Stimulated activated effector memory CD8-positive, alpha-beta T cell treated with anti-CD3 and anti-CD28 coated beads, Interleukin-12 subunit alpha, Interleukin-12 subunit beta, amount 100 ng/mL, for 72 hours (primary cell): Measurements from ENCODE around the gene HOXD11.

Experiments
- ATAC-seq: fragments of 150-1000 bp; cut with Tn5 transposase; 2 replicates; pipeline ENCODE4 v1.10.0; 2021
- DNase-seq, 2 donors: peaks; one replicate each; pipeline ENCODE4 v3.0.0; 2021 to 2022; ENCODE audit warnings: low spot score in 2 of 2
- H3K27ac Mint-ChIP-seq: one replicate; pipeline ENCODE4 v1.8.0; 2022; ENCODE audit warnings: mild to moderate bottlenecking, mixed read lengths
- H3K36me3 Mint-ChIP-seq: one replicate; pipeline ENCODE4 v1.8.0; 2022; ENCODE audit warnings: mild to moderate bottlenecking, mixed read lengths
- H3K4me1 Mint-ChIP-seq: one replicate; pipeline ENCODE4 v1.8.0; 2022; ENCODE audit warnings: mixed read lengths
- H3K4me3 Mint-ChIP-seq: one replicate; pipeline ENCODE4 v1.8.0; 2022; ENCODE audit warnings: mild to moderate bottlenecking, mixed read lengths
- H3K9me3 Mint-ChIP-seq: one replicate; pipeline ENCODE4 v1.8.0; 2022; ENCODE audit warnings: mixed read lengths

HOXD11 gene

DNA sequence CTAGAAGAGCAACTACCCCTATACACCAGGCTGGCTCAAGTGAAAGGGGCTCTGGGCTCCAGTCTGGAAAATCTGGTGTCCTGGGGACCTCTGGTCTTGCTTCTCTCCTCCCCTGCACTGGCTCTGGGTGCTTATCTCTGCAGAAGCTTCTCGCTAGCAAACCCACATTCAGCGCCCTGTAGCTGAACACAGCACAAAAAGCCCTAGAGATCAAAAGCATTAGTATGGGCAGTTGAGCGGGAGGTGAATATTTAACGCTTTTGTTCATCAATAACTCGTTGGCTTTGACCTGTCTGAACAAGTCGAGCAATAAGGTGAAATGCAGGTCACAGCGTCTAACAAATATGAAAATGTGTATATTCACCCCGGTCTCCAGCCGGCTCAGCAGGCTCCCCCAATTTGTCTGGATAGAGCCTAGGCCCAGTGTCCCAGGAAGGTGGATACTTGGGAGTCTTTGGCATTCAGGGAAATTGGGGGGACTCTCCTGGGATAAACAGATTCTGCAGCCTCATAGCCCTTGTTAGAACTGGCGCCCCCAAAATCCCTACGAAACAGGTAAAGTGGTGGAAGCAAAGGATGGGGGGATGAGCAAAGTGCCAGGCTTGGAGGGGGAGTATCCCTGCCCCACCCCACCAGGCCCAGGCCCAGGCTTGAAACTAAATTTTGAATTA lies 41.8 kb downstream of the HOXD11 start:
- H3K36me3 Mint-ChIP-seq: no peaks in the 10 kb centered on the region
- H3K4me1 Mint-ChIP-seq: peaks cover 5% of the 10 kb centered on the region
- no peak overlapping the region for H3K4me3 Mint-ChIP-seq

DNA sequence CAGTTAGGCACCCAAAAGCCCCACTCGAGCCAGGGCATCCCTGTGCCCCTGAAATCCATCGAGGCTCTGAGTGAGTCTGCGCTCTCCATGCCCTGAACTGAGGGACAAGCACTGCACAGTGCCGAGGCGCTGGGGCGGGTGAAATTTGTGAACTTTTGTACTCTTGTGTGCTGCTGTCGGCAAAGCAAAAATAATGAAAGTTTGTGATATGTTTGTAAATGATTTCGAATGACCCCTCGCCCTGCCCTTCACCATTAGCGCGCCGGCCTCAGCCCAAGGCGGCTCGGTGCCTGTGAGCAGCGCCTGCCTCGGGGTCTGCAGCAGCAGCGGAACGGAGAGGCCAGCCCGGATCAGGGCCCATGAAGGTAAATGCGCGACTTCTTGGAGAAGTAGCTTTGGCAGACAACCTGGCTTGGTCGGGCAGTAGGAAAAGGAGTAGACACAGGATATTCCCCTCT lies 42.4 kb downstream of the HOXD11 start:
- DNase-seq: no peak
- no peak for ATAC-seq
- H3K4me3 Mint-ChIP-seq: no peak overlapping the region
- no peaks in the 10 kb centered on the region for H3K9me3 Mint-ChIP-seq
- no peak overlapping the region for H3K27ac Mint-ChIP-seq
- H3K36me3 Mint-ChIP-seq: no peaks in the 10 kb centered on the region
- peaks cover 5% of the 10 kb centered on the region for H3K4me1 Mint-ChIP-seq

More for the DNA sequence above, 41.8 kb downstream of the HOXD11 start:
- no peak for ATAC-seq
- no peak for DNase-seq
- Mint-ChIP-seq H3K27ac (no peak overlapping the region), H3K9me3 (no peaks in the 10 kb centered on the region)

DNA sequence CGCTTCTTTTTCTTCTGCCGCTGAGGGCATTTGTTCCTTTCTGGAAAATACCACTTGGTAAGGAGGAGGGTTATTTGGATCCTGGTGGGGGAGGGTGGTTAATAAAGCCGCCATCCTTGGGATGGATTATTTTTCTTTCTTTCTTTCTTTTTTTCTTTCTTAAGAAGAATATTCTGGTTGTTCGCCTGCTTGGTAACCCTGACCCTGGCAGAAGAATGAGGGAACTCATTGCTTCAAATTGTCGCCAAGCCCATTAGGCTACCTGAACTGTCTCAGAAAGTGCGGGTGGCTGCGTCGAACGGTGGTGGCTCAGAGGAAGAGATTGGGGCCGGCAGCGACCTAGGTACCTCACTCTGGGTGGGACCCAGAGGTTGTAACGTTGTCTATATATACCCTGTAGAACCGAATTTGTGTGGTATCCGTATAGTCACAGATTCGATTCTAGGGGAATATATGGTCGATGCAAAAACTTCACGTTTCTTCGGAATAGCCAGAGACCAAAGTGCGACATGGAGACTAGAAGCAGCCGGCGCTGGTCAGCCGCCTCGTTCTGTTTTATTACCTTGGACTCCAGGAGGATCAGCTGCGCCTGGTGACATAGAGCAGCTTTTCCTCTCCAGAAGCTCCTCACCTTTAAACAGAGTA lies 43.0 kb downstream of the HOXD11 start:
- H3K36me3 Mint-ChIP-seq: no peaks in the 10 kb centered on the region
- H3K27ac Mint-ChIP-seq: no peak overlapping the region
- no peak for ATAC-seq
- H3K4me1 Mint-ChIP-seq: peaks cover 5% of the 10 kb centered on the region
- DNase-seq: no peak
- no peaks in the 10 kb centered on the region for H3K9me3 Mint-ChIP-seq
- no peak overlapping the region for H3K4me3 Mint-ChIP-seq

DNA sequence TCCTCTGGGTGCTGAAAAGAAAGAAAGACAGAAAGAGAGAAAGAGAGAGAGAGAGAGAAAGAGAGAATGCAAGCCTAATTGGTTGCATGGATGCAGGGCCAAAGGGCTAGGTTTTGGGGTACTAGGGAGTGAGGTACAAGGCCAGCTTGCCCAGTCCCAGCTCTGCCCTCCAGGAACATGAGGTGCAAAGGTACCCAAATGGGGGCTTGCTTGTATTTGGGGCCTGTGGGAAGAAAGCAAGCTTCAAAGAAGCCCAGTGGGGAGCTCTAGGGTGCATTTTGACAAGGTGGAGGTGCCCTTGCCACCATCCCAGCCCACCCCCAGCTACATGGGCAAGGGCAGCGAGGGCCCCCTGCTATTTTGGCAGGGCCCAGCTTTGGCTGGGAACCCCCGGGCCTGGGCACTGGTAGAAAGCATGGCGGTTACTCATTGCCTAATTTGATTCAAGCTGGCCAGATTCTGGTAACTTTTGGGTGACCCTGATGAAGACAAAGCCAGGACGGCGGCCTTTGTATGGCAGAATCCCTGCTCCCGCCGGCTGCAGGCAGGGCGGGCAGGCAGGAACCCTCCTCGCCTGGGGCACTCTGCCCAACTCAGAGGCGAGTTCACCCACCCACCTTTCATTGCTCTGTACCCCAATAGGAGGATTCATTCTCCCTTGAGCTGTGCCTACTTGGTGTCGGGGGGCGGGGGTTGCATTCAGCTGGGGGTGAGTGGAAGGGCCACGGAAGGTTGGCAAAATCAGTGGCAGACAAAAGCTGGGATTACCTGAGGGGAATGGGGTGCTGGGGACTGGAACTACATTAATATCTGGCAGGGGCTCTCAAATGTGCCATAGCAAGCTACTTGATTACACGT lies 43.7 kb downstream of the HOXD11 start:
- H3K4me3 Mint-ChIP-seq: no peak overlapping the region
- no peak for ATAC-seq
- H3K4me1 Mint-ChIP-seq: peaks cover 5% of the 10 kb centered on the region
- no peak for DNase-seq
- H3K36me3 Mint-ChIP-seq: no peaks in the 10 kb centered on the region
- no peaks in the 10 kb centered on the region for H3K9me3 Mint-ChIP-seq
- H3K27ac Mint-ChIP-seq: no peak overlapping the region

DNA sequence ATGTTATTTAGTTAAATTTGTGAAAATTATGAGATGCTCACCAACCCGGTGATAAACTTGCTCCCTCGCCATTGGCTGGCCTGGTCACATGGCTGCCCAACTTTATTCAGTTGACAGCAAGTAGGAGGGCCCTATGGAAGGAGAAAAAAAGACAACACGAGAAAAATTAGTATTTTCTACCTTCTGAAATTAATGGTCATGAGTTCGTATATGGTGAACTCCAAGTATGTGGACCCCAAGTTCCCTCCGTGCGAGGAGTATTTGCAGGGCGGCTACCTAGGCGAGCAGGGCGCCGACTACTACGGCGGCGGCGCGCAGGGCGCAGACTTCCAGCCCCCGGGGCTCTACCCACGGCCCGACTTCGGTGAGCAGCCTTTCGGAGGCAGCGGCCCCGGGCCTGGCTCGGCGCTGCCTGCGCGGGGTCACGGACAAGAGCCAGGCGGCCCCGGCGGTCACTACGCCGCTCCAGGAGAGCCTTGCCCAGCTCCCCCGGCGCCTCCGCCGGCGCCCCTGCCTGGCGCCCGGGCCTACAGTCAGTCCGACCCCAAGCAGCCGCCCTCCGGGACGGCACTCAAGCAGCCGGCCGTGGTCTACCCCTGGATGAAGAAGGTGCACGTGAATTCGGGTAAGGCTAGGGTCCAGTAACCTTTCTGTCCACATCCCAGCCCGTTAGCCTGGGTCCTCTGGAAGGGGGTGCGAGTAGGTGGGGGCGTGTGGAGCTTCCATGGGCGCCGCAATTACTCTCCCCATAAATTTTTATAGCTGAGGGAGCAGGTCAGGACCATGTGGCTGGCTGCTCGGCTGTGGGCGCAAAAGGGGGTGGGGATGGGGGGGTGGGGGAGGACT lies 44.6 kb downstream of the HOXD11 start, which contains the start of gene HOXD4:
Gene HOXD4 (plus strand): TSS at position 109 of the 846 bp plus-strand sequence. CDS start 84 bp downstream, at position 193.
- DNase-seq (no peak), ATAC-seq (no peak)
- Mint-ChIP-seq H3K36me3 (no peaks in the 10 kb centered on the region), H3K9me3 (no peaks in the 10 kb centered on the region), H3K4me3 (no peak within 1 kb of the TSS), H3K4me1 (peaks cover 5% of the 10 kb centered on the region), H3K27ac (no peak within 1 kb of the TSS)

DNA sequence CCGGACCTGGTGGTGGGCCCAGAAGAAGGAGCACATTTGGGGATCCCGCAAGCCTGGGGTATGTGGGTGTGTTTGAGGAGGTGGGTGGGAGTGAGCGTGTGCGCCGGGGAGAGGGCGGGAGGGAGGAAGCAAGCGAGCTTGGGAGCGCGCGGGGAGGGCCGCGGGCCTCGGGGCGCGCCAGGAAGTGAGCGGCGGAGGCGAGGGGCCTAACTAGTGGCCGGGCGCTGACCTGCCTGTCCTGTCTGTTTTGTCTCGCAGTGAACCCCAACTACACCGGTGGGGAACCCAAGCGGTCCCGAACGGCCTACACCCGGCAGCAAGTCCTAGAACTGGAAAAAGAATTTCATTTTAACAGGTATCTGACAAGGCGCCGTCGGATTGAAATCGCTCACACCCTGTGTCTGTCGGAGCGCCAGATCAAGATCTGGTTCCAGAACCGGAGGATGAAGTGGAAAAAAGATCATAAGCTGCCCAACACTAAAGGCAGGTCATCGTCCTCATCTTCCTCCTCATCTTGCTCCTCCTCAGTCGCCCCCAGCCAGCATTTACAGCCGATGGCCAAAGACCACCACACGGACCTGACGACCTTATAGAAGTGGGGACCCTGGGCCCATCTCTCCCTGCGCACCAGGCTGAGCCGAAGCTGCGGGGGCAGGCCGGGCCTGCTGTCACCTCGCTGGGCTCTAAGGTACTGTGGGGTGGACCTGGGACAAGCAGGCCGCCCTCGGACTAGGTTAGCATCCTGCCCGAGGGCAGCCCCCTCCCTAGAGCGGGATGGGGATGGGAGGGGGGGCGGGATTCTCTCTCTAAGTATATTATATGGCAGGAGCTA lies 45.5 kb downstream of the HOXD11 start:
- Mint-ChIP-seq H3K4me1 (peaks cover 9% of the 10 kb centered on the region), H3K4me3 (no peak overlapping the region), H3K27ac (no peak overlapping the region), H3K36me3 (peaks cover 4% of the 10 kb centered on the region), H3K9me3 (no peaks in the 10 kb centered on the region)
- ATAC-seq (no peak), DNase-seq (no peak)

DNA sequence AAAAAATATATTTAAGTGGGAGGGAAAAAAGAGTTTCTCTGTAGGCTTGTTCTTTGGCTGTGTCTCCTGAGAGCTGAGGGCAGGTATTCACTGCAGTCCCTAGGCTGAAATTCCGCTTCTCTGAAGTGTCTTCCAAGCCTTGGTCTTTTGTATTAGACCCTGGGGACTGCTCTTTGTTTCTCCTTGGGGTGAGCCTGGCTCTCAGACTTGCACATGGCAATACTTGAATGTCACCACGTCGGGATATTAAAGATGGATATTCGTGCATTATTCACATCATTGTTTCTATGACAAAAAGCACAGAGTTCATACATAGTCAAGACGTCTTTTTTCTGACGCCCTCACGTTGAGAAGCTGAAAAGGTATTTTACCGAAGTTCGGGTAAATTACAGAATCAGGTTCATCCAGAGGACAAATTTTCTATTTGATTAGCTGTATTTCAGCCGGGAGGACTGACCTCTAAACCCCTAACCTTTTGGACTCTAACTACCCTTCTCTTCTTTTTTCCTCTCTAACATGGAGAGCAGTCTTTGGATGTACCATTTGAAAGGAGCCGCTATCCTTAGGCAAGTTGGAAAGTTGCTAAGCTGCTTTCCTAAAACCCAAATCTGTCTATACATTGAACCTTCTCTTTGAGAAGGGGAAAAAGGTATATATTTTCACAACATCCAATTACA lies 47.6 kb downstream of the HOXD11 start:
- no peaks in the 10 kb centered on the region for H3K9me3 Mint-ChIP-seq
- DNase-seq: no peak
- no peak overlapping the region for H3K27ac Mint-ChIP-seq
- no peak overlapping the region for H3K4me3 Mint-ChIP-seq
- ATAC-seq: no peak
- peaks cover 6% of the 10 kb centered on the region for H3K36me3 Mint-ChIP-seq
- peaks cover 20% of the 10 kb centered on the region for H3K4me1 Mint-ChIP-seq

DNA sequence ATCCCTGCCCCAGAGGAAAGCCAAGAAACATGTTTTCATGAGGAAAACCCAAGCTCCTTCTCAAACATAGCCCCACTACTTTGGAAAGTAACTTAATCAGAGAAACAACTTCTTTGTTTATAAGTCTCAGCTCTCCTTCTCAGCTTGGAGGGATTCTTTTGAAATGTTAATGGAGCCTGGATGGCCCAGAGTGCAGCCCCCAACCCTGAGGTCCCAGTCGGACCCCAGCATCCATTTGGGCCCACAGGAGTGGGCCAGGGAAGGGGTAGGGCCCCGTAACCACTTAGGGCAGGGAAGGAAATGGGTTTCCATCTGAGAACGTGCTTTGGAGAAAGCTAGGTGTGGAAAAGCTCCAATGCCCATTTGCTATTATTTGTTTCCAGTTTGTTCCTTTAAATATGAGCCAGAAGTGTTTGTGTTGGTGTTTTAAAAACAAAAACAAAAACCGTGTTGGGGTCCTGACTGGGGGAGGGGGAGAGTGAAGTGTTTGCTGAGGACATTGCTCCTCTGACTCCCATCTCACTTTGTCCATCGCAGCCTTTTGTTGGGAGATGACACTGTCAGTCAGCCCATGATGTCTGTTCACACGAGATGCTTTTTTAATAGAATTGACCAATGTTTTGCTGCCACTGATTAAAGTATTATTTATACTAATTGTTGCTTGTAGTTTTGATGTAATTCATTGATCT lies 48.4 kb downstream of the HOXD11 start:
- H3K36me3 Mint-ChIP-seq: peaks cover 6% of the 10 kb centered on the region
- no peak overlapping the region for H3K4me3 Mint-ChIP-seq
- H3K27ac Mint-ChIP-seq: no peak overlapping the region
- DNase-seq (no peak), ATAC-seq (no peak)
- H3K4me1 Mint-ChIP-seq: peaks cover 16% of the 10 kb centered on the region
- H3K9me3 Mint-ChIP-seq: no peaks in the 10 kb centered on the region

DNA sequence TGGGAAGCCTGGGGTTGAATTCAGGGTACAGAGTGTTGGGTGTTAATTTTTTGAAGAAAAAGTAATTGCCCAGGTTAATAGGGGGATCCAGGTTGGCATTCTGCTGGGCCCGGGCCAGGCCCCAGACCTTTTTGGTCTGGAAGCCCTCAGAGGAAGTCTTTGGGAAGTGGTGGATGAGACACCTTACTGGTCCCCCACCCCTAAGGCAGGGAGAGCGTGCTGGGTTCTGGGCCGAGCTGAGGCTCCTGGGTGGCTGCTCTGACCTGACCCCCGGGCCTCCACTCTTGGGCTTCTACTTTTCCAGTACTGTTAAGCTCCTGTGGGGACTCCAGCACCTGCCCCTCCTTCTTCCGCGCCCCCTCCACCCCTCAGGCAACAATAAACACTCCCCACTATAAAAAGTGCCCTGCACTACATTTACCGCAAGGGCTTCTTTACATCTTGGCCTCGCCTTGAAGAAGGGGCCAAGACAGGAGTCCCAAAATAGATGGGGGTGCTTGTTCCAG lies 49.3 kb downstream of the HOXD11 start:
- ATAC-seq (no peak), DNase-seq (no peak)
- Mint-ChIP-seq H3K4me1 (peaks cover 20% of the 10 kb centered on the region), H3K4me3 (no peak overlapping the region), H3K9me3 (no peaks in the 10 kb centered on the region), H3K27ac (no peak overlapping the region), H3K36me3 (peaks cover 6% of the 10 kb centered on the region)

DNA sequence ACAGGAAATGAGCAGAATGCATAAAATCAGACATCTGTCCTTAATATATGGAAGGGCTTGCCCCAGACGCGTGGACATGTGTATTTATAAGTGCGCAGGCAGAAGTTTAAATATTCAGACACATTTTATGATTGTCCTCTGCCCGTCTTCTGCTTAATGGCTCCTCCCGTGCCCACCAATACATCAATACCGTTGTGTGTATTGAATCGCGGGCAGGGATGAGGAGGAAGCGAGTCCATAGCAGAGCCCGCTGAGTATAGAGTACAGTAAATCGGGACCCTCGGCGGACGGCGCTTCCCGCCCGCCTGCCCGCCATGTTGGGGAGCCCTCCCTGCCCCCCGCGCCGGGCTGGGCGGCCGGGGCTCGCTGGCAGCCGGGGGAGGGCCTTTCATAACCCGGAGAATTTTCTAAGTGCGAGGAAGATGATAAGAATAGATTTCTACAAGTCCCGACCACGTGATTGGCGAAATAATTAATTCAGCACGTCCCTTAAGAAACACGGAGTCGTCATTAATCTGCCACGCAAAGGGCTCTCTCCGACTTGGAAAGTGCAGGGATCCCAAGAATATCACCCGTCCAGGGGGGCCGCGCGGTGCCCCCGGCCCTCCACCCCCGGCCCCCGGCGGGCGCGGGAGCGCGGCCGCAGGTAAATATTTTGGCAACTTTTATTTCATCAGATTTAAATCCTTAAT lies 49.9 kb downstream of the HOXD11 start, which contains the start of gene HOXD3:
Gene HOXD3 (plus strand): TSS at position 501 of the 692 bp plus-strand sequence. CDS start 11,808 bp downstream, outside the sequence.
- Mint-ChIP-seq H3K9me3 (no peaks in the 10 kb centered on the region), H3K4me3 (peak within 1 kb of the TSS; percentile 47), H3K27ac (no peak within 1 kb of the TSS), H3K36me3 (peaks cover 6% of the 10 kb centered on the region), H3K4me1 (peaks cover 21% of the 10 kb centered on the region)
- ATAC-seq (no peak), DNase-seq (no peak)

DNA sequence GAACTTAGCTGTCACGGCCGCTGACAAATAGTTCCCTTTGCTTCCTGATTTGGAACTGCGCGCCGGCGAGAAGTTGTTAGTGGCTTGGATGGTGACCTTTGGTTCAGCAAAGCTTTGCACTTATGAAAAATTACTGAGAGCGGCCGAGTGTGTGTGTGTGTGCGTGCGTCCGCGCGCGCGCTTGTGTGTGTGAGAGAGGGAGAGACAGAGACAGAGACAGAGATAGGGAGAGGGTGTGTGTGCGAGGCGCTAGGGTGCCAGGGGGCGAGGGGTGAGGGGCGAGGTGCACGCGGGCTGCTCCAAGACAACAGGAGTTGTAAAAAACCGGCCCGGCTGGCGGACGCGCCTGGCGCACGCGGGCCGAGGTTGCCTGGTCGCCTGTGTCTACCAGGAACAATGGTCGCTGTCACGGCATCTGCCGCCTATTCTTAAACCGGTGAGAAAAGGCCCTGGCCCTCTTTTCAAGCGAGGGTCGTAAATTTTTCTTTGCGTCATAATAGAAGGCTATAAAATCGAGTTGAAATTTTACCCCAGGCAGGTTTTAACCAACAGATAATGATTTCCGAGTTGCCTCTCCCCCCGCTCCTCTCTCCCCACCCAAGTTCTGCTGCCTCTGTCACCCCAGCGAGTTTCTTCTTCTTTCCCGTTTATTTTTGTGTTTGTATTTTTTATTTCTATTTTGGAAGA lies 50.6 kb downstream of the HOXD11 start:
- Mint-ChIP-seq H3K4me1 (peaks cover 21% of the 10 kb centered on the region), H3K9me3 (no peaks in the 10 kb centered on the region), H3K27ac (no peak overlapping the region), H3K4me3 (peak overlapping the region; percentile 47), H3K36me3 (peaks cover 6% of the 10 kb centered on the region)
- DNase-seq (no peak), ATAC-seq (no peak)

DNA sequence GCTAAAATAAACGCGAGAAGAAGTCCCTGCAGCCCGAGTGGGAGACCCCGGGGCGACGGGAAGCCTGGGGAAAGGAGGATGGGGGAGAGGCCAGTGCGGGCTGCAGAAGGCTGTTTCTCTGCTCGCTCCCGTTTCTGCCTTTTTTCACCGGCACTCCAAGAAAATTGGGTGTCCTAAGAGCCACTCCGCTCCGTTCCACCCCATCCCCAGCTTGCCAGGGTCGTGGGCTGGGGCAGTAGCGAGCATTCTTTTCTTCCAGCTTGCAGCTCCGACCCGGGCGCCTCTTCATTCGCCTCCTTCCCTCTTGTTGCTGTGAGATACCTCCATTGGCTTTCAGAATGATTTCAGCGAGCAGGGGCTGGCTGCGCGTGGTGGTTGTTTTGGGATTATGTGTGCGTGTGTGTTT lies 51.1 kb downstream of the HOXD11 start:
- DNase-seq (no peak), ATAC-seq (no peak)
- Mint-ChIP-seq H3K4me3 (peak overlapping the region; percentile 47), H3K4me1 (peaks cover 21% of the 10 kb centered on the region), H3K9me3 (no peaks in the 10 kb centered on the region), H3K36me3 (peaks cover 6% of the 10 kb centered on the region), H3K27ac (no peak overlapping the region)
